ENCODE results near the gene PI4KA.

Gene PI4KA

DNA sequence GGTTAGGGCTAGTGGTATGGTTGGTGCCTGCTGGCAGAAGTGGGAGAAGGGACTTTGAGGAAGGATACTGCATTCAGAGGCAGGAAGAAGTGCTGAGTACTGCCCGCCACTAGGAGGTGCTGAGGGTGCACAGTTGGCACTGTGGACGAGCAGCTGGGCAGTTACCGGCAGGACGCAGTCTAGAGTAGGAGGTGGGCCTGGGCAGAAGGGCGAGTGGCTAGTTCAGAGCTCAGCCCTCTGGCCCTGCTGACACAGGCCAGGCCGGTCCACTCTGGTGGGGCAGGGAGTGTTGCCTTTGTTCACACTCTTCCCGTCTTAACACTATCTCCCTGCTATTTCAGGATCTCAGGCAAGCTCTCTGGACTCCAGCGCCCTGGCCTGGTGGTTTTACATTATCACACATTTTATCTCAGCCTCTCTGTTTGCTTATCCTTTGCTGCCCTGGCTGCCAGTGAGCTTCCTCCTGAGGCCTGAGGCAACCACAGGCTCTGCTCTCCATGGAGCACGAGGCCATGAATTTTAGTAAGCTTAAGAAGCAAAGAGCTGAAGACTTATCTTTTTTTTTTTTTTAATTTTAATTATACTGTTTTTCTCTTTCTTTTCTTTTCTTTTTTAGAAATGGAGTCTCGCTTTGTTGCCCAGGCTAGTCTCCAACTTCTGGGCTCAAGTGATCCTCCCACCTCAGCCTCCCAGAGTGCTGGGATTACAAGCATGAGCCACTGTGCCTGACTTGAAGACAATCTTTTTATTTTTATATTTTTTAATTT is 27.1 kb upstream of the PI4KA start:
- no peak overlapping the region for H2AFZ ChIP-seq (ENCODE audit: low read depth, low read length)
- no peaks in the 10 kb centered on the region for H3K9me3 ChIP-seq (ENCODE audit: insufficient read depth, low read length)
- no peaks in the 10 kb centered on the region for H3K27me3 ChIP-seq (ENCODE audit: low read depth, low read length)
- TF ChIP-seq EZH2phosphoT487 (IDR thresholded peaks at IDR 0.05; ENCODE audit: low read depth), result no peak
- TF ChIP-seq, protein P1, sequence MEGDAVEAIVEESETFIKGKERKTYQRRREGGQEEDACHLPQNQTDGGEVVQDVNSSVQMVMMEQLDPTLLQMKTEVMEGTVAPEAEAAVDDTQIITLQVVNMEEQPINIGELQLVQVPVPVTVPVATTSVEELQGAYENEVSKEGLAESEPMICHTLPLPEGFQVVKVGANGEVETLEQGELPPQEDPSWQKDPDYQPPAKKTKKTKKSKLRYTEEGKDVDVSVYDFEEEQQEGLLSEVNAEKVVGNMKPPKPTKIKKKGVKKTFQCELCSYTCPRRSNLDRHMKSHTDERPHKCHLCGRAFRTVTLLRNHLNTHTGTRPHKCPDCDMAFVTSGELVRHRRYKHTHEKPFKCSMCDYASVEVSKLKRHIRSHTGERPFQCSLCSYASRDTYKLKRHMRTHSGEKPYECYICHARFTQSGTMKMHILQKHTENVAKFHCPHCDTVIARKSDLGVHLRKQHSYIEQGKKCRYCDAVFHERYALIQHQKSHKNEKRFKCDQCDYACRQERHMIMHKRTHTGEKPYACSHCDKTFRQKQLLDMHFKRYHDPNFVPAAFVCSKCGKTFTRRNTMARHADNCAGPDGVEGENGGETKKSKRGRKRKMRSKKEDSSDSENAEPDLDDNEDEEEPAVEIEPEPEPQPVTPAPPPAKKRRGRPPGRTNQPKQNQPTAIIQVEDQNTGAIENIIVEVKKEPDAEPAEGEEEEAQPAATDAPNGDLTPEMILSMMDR (IDR thresholded peaks at IDR 0.05; ENCODE audit: low read depth, low read length), result peak; percentile 81
- no peaks in the 10 kb centered on the region for H3K79me2 ChIP-seq (ENCODE audit: low read length)
- no peak overlapping the region for H3K9ac ChIP-seq (ENCODE audit: low read length)
- H3K4me3 ChIP-seq (ENCODE audit: low read length), result no peak overlapping the region
- no peak overlapping the region for H3K4me2 ChIP-seq (ENCODE audit: low read length)
- H3K27ac ChIP-seq (ENCODE audit: low read length), result no peak overlapping the region
- peaks cover 7% of the 10 kb centered on the region for H3K36me3 ChIP-seq (replicated peaks; ENCODE audit: low read depth, low read length)
- no peaks in the 10 kb centered on the region for H3K4me1 ChIP-seq (ENCODE audit: low read length)
- H4K20me1 ChIP-seq (ENCODE audit: insufficient read depth, low read length), result no peaks in the 10 kb centered on the region

DNA sequence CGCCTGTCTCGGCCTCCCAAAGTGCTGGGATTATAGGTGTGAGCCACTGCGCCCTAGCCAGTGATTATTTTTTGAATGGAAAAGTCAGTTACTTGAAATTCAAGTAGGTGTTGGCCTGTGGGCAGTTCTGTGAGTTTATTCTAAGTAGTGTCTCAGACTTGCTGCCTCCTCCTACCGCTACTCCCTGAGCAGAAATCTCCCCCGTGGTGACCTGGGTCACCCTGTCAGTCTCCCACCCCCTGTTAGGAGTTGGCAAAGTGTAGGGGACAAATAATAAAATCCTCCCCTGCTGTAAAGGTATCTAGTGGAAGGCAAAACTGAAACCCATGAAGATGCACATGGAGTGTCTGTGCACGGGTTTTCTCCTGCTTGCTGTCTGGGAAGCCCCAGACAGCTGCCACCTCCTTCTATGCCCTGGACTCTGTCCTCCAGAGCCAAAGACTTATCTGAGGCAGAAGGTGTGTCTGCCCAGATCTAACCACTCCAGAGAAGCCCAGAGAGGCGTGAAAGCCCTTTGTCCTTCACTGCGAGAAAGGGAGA is 26.5 kb upstream of the PI4KA start:
- H3K9ac ChIP-seq (ENCODE audit: low read length), result no peak overlapping the region
- TF ChIP-seq EZH2phosphoT487 (IDR thresholded peaks at IDR 0.05; ENCODE audit: low read depth), result no peak
- TF ChIP-seq, protein P1 (IDR thresholded peaks at IDR 0.05; ENCODE audit: low read depth, low read length), result no peak
- no peak overlapping the region for H3K4me3 ChIP-seq (ENCODE audit: low read length)

DNA sequence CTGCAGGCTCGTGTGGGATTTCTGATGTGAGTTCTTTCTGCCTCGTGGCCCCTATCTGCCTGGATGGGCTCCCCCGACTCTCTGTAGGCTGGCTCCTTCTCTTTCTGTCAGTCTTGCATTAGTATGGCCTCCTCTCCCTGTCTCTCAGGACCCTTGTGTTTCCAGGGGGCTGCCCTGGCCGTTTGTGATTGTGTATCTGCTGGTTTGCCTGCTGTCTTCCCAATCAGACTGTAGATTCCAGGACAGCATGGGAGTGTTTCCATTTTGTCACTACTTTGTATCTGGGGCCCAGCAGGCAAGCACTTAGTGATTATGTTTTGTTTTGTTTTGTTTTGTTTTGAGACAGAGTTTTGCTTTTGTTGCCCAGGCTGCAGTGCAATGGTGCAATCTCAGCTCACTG is 25.8 kb upstream of the PI4KA start:
- TF ChIP-seq, protein P1 (IDR thresholded peaks at IDR 0.05; ENCODE audit: low read depth, low read length), result no peak
- TF ChIP-seq EZH2phosphoT487 (IDR thresholded peaks at IDR 0.05; ENCODE audit: low read depth), result no peak
- no peaks in the 10 kb centered on the region for H4K20me1 ChIP-seq (ENCODE audit: insufficient read depth, low read length)
- no peak overlapping the region for H3K4me2 ChIP-seq (ENCODE audit: low read length)
- no peaks in the 10 kb centered on the region for H3K9me3 ChIP-seq (ENCODE audit: insufficient read depth, low read length)
- H3K36me3 ChIP-seq (replicated peaks; ENCODE audit: low read depth, low read length), result peaks cover 4% of the 10 kb centered on the region
- H3K4me3 ChIP-seq (ENCODE audit: low read length), result no peak overlapping the region
- no peak overlapping the region for H3K9ac ChIP-seq (ENCODE audit: low read length)
- no peaks in the 10 kb centered on the region for H3K79me2 ChIP-seq (ENCODE audit: low read length)
- no peak overlapping the region for H2AFZ ChIP-seq (ENCODE audit: low read depth, low read length)
- H3K27me3 ChIP-seq (ENCODE audit: low read depth, low read length), result no peaks in the 10 kb centered on the region
- no peaks in the 10 kb centered on the region for H3K4me1 ChIP-seq (ENCODE audit: low read length)
- H3K27ac ChIP-seq (ENCODE audit: low read length), result no peak overlapping the region

More for the DNA sequence above, 26.5 kb upstream of the PI4KA start:
- Histone ChIP-seq H4K20me1 (ENCODE audit: insufficient read depth, low read length) (no peaks in the 10 kb centered on the region), H2AFZ (ENCODE audit: low read depth, low read length) (no peak overlapping the region), H3K9me3 (ENCODE audit: insufficient read depth, low read length) (no peaks in the 10 kb centered on the region), H3K27me3 (ENCODE audit: low read depth, low read length) (no peaks in the 10 kb centered on the region), H3K4me1 (ENCODE audit: low read length) (no peaks in the 10 kb centered on the region), H3K27ac (ENCODE audit: low read length) (no peak overlapping the region), H3K36me3 (replicated peaks; ENCODE audit: low read depth, low read length) (peaks cover 5% of the 10 kb centered on the region), H3K4me2 (ENCODE audit: low read length) (no peak overlapping the region), H3K79me2 (ENCODE audit: low read length) (no peaks in the 10 kb centered on the region)

GRCh38 chr22:20882855-20883254 is 24.2 kb upstream of the PI4KA start:
- Histone ChIP-seq H3K9me3 (ENCODE audit: insufficient read depth, low read length) (no peaks in the 10 kb centered on the region), H3K27ac (ENCODE audit: low read length) (no peak overlapping the region), H2AFZ (ENCODE audit: low read depth, low read length) (no peak overlapping the region), H3K36me3 (replicated peaks; ENCODE audit: low read depth, low read length) (peaks cover 4% of the 10 kb centered on the region), H3K79me2 (ENCODE audit: low read length) (no peaks in the 10 kb centered on the region), H4K20me1 (ENCODE audit: insufficient read depth, low read length) (no peaks in the 10 kb centered on the region), H3K4me2 (ENCODE audit: low read length) (no peak overlapping the region), H3K4me1 (ENCODE audit: low read length) (no peaks in the 10 kb centered on the region), H3K4me3 (ENCODE audit: low read length) (no peak overlapping the region), H3K27me3 (ENCODE audit: low read depth, low read length) (no peaks in the 10 kb centered on the region), H3K9ac (ENCODE audit: low read length) (no peak overlapping the region)
- TF ChIP-seq, protein P1 (IDR thresholded peaks at IDR 0.05; ENCODE audit: low read depth, low read length), result no peak
- no peak for TF ChIP-seq EZH2phosphoT487 (IDR thresholded peaks at IDR 0.05; ENCODE audit: low read depth)
